IPS-20b (cell line): ENCODE data around the gene CCT3.
A peak's percentile ranks its signal among the peaks of the same experiment; 100 is the strongest.
"Not testable (repeated sequence)": the region's sequence is repeated elsewhere in the genome, so short reads cannot be mapped to it uniquely, and the experiment has no call there.

Source experiments
- H3K27ac ChIP-seq: one replicate; pipeline ENCODE4 v1.5.1; 2013; ENCODE audit warnings: low read length
- H3K27me3 ChIP-seq: 2 replicates; pipeline ENCODE4 v1.6.1; 2013; ENCODE audit warnings: mild to moderate bottlenecking, low read length, inconsistent platforms; ENCODE audit not compliant: insufficient read depth
- H3K36me3 ChIP-seq: 2 replicates; pipeline ENCODE4 v1.6.1; 2013; ENCODE audit warnings: low read depth, mild to moderate bottlenecking, inconsistent platforms, low read length, moderate library complexity; ENCODE audit not compliant: insufficient read depth
- H3K4me1 ChIP-seq: 2 replicates; pipeline ENCODE4 v1.6.1; 2013; ENCODE audit warnings: mild to moderate bottlenecking, control low read depth, inconsistent platforms, low read length, moderate library complexity; ENCODE audit not compliant: insufficient read depth
- H3K4me3 ChIP-seq: 2 replicates; pipeline ENCODE4 v1.5.1; 2013; ENCODE audit warnings: mild to moderate bottlenecking, low read length, inconsistent platforms
- H3K9ac ChIP-seq: 2 replicates; pipeline ENCODE4 v1.6.1; 2013; ENCODE audit warnings: low read depth, mild to moderate bottlenecking, inconsistent platforms, low read length, moderate library complexity
- H3K9me3 ChIP-seq: 2 replicates; pipeline ENCODE4 v1.6.1; 2013; ENCODE audit warnings: mild to moderate bottlenecking, low read depth, low read length, inconsistent platforms; ENCODE audit not compliant: insufficient read depth

The CCT3 gene

DNA sequence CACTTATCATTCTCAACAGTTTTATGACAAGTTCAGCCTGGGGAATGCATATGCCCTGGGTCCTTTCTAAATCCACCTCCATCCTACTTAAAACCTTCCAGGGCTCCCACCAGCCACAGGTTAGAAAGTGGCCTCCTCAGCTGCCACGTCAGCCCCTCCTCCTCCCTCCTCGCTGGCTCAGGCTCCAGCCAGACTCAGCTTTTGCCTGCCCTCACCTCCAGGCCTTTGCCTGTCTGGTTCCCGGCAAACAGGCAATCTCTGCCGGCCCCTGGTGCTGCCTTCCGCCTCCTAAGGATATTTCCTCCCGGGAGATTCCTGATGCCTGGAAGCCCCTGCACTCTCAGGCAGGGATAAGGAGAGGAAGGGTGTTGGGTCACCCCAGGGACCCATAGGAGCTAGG lies 40.5 kb upstream of the CCT3 start:
- Histone ChIP-seq H3K36me3 (no peaks in the 10 kb centered on the region), H3K4me1 (no peaks in the 10 kb centered on the region; the same call in 1 of the 2 replicates), H3K9ac (no peak overlapping the region), H3K9me3 (no peaks in the 10 kb centered on the region), H3K4me3 (no peak overlapping the region), H3K27ac (no peak overlapping the region), H3K27me3 (peaks cover 17% of the 10 kb centered on the region)

- Histone ChIP-seq H3K36me3 (no peaks in the 10 kb centered on the region), H3K4me1 (no peaks in the 10 kb centered on the region; the same call in 1 of the 2 replicates), H3K4me3 (no peak overlapping the region), H3K27me3 (peaks cover 13% of the 10 kb centered on the region), H3K9ac (no peak overlapping the region), H3K27ac (no peak overlapping the region), H3K9me3 (no peaks in the 10 kb centered on the region)
These were observed 39.1 kb upstream of the CCT3 start for GRCh38 chr1:156376958-156377919.

- Histone ChIP-seq H3K9ac (no peak overlapping the region), H3K4me3 (no peak overlapping the region), H3K27me3 (peaks cover 13% of the 10 kb centered on the region), H3K4me1 (no peaks in the 10 kb centered on the region; the same call in 1 of the 2 replicates), H3K9me3 (no peaks in the 10 kb centered on the region), H3K27ac (no peak overlapping the region), H3K36me3 (no peaks in the 10 kb centered on the region)
These were observed 38.1 kb upstream of the CCT3 start for GRCh38 chr1:156376146-156376545.

- no peaks in the 10 kb centered on the region for H3K36me3 ChIP-seq
- no peak overlapping the region for H3K27ac ChIP-seq
- H3K27me3 ChIP-seq: peaks cover 30% of the 10 kb centered on the region
- no peaks in the 10 kb centered on the region; the same call in 1 of the 2 replicates for H3K4me1 ChIP-seq
- no peak overlapping the region for H3K4me3 ChIP-seq
- H3K9me3 ChIP-seq: no peaks in the 10 kb centered on the region
- no peak overlapping the region for H3K9ac ChIP-seq
These were observed 35.5 kb upstream of the CCT3 start for GRCh38 chr1:156373546-156373945.

- Histone ChIP-seq H3K36me3 (no peaks in the 10 kb centered on the region), H3K9ac (no peak overlapping the region), H3K4me3 (no peak overlapping the region), H3K9me3 (no peaks in the 10 kb centered on the region), H3K4me1 (no peaks in the 10 kb centered on the region; the same call in 1 of the 2 replicates), H3K27ac (no peak overlapping the region), H3K27me3 (peaks cover 37% of the 10 kb centered on the region)
These were observed 34.8 kb upstream of the CCT3 start for GRCh38 chr1:156372876-156373275.

DNA sequence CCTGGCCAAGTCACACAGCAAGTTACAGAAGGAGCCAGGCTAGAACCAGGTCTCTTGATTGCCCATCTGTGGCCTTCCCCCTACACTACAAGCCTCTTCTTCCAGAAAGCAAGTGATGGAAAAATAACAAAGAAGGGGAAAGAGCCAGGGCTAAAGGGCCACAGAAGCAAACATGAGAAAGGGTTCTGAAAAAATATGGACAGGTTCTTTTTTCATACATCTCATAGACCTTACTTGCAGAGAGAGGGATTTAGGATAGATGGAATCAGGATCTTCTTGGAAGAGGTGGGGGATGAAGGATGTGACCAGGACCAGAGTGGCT lies 34.1 kb upstream of the CCT3 start:
- peaks cover 44% of the 10 kb centered on the region for H3K27me3 ChIP-seq
- peaks cover 3% of the 10 kb centered on the region for H3K4me1 ChIP-seq
- no peak overlapping the region for H3K4me3 ChIP-seq
- no peak overlapping the region for H3K27ac ChIP-seq
- no peaks in the 10 kb centered on the region for H3K9me3 ChIP-seq
- H3K36me3 ChIP-seq: no peaks in the 10 kb centered on the region
- H3K9ac ChIP-seq: no peak overlapping the region

DNA sequence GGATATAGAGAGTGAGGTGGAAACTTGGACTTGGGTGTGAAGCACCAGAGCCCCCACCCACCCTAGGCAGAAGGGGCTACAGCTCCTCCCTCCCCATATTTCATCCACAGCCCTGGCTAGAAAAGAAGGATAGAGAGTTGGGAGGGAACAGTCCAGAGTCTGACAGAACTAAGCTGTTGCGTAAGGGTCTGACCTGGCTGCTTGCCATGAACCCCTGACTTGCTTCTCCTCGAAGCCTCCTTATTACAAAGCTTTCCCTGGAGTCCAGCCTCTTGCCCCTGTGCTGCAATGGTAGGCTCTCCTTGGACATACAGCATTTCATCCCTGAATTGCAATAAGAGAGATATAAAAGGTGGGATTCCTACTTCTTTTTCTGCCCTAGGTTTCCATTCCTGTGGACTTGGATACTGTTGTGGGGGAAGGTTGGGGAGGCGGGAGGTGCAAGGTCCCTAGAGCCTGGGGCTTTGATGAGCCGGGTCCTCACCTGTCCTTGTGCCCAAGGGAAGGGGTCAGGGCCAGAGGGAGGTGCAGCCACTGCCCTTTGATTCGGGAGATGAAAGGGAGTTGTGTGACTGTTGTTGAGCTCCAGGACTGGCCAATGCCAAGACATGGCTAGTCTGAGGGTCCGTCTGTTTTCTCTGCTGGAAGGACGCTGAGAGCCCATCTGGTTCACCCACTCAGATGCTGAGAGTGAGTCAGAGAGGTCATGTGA lies 33.6 kb upstream of the CCT3 start:
- Histone ChIP-seq H3K4me3 (no peak overlapping the region), H3K9ac (no peak overlapping the region), H3K9me3 (no peaks in the 10 kb centered on the region), H3K36me3 (no peaks in the 10 kb centered on the region), H3K27me3 (peaks cover 48% of the 10 kb centered on the region), H3K27ac (no peak overlapping the region), H3K4me1 (peaks cover 7% of the 10 kb centered on the region)

GRCh38 chr1:156369685-156370286 lies 31.7 kb upstream of the CCT3 start:
- H3K27ac ChIP-seq, H3K4me1 ChIP-seq, H3K9me3 ChIP-seq, H3K36me3 ChIP-seq: not testable (repeated sequence)
- H3K27me3 ChIP-seq: peaks cover 48% of the 10 kb centered on the region
- H3K4me3 ChIP-seq: peak overlapping the region; percentile 80
- H3K9ac ChIP-seq: peak overlapping the region; percentile 64; the same call in 1 of the 2 replicates

GRCh38 chr1:156368889-156369684 lies 31.0 kb upstream of the CCT3 start, which contains the start of gene RHBG:
TSS of gene RHBG (plus strand) at chr1:156369211. CDS start at chr1:156369250, 39 bp downstream.
- peaks cover 8% of the 10 kb centered on the region for H3K4me1 ChIP-seq
- H3K9ac ChIP-seq: peak within 1 kb of the TSS; percentile 64; the same call in 1 of the 2 replicates
- H3K36me3 ChIP-seq: no peaks in the 10 kb centered on the region
- no peak within 1 kb of the TSS for H3K27ac ChIP-seq
- peak within 1 kb of the TSS; percentile 80 for H3K4me3 ChIP-seq
- no peaks in the 10 kb centered on the region for H3K9me3 ChIP-seq
- peaks cover 52% of the 10 kb centered on the region for H3K27me3 ChIP-seq

GRCh38 chr1:156368157-156368658 lies 30.1 kb upstream of the CCT3 start:
- H3K27ac ChIP-seq: no peak overlapping the region
- peaks cover 8% of the 10 kb centered on the region for H3K4me1 ChIP-seq
- no peak overlapping the region for H3K9ac ChIP-seq
- no peak overlapping the region for H3K4me3 ChIP-seq
- H3K36me3 ChIP-seq: no peaks in the 10 kb centered on the region
- H3K9me3 ChIP-seq: no peaks in the 10 kb centered on the region
- peaks cover 52% of the 10 kb centered on the region for H3K27me3 ChIP-seq
